GM12873 (cell line): Measurements from ENCODE around the gene ACAT1.

Source experiments
- CTCF ChIP-seq: IDR thresholded peaks from 2 replicates; pipeline ENCODE4 v1.5.1; 2012; ENCODE audit warnings: low read depth, mild to moderate bottlenecking, moderate library complexity, low read length, control low read depth; ENCODE audit not compliant: insufficient read depth; ENCODE audit errors: missing control alignments

The ACAT1 gene

GRCh38 chr11:108121274-108122155, at the start of gene ACAT1:
ACAT1 (plus strand) TSS chr11:108121567; CDS start chr11:108121607, 40 bp downstream.
- TF ChIP-seq CTCF = peak; percentile 37

GRCh38 chr11:108084811-108085210, 36.6 kb upstream of the ACAT1 start:
- no peak for TF ChIP-seq CTCF

GRCh38 chr11:108085672-108086071, 35.7 kb upstream of the ACAT1 start:
- no peak for TF ChIP-seq CTCF

GRCh38 chr11:108092134-108092533, 29.2 kb upstream of the ACAT1 start:
- TF ChIP-seq CTCF = no peak

GRCh38 chr11:108093128-108093904, 28.1 kb upstream of the ACAT1 start:
- no peak for TF ChIP-seq CTCF

GRCh38 chr11:108097179-108097578, 24.2 kb upstream of the ACAT1 start:
- TF ChIP-seq CTCF = no peak

GRCh38 chr11:108101090-108101775, 20.1 kb upstream of the ACAT1 start:
- TF ChIP-seq CTCF = no peak
